H1 (cell line): ENCODE measurements around the gene SCAND1. TPM values are rescaled to one million over a fixed set of nuclear protein-coding genes. Genes with fewer than 3 reads are reported as not detected.

Experiments
- CTCF ChIA-PET: fragments of 300-600 bp; sonication (Branson Sonifier 250); formaldehyde crosslinking; loops from one replicate; lab custom pipeline; 2021; ENCODE audit not compliant: partially characterized antibody; lab: Charles Lee
- POLR2A ChIA-PET: fragments of 300-600 bp; sonication (Branson Sonifier 250); formaldehyde crosslinking; loops from one replicate; lab custom pipeline; 2021; ENCODE audit warnings: inconsistent platforms; ENCODE audit not compliant: partially characterized antibody; lab: Charles Lee
- DNase-seq, 2 experiments: peaks; one replicate each; pipeline versions ENCODE4 v3.0.0 to v3.0.0-alpha.2; 2010 to 2022; ENCODE audit warnings: low spot score in 2 of 2, low read depth in 1 of 2, mixed read lengths in 1 of 2
- FAIRE-seq: peaks from 2 replicates; lab custom pipeline; 2011; peaks lifted over from hg19 to GRCh38; lab: Jason Lieb, UNC
- H2AFZ ChIP-seq: 2 replicates; pipeline ENCODE4 v1.8.1; 2012; ENCODE audit warnings: low read length, inconsistent platforms
- H2AK5ac ChIP-seq: 2 replicates; pipeline ENCODE4 v1.6.1; 2013; ENCODE audit warnings: low read depth, low read length
- H2BK120ac ChIP-seq: replicated peaks from 2 replicates; pipeline ENCODE3; 2013; ENCODE audit warnings: low read depth, low read length, inconsistent platforms
- H2BK12ac ChIP-seq: 2 replicates; pipeline ENCODE4 v1.6.1; 2013; ENCODE audit warnings: low read depth, low read length
- H2BK15ac ChIP-seq: 2 replicates; pipeline ENCODE4 v1.6.1; 2013; ENCODE audit warnings: low read length
- H2BK20ac ChIP-seq: 2 replicates; pipeline ENCODE4 v1.6.1; 2013; ENCODE audit warnings: low read length
- H2BK5ac ChIP-seq: 2 replicates; pipeline ENCODE4 v1.6.1; 2013; ENCODE audit warnings: low read depth, low read length
- H3K14ac ChIP-seq: 2 replicates; pipeline ENCODE4 v1.6.1; 2013; ENCODE audit warnings: inconsistent platforms; ENCODE audit not compliant: insufficient read length
- H3K18ac ChIP-seq: 2 replicates; pipeline ENCODE4 v1.6.1; 2013; ENCODE audit warnings: low read length; ENCODE audit errors: extremely low read depth
- H3K23ac ChIP-seq: 2 replicates; pipeline ENCODE4 v1.6.1; 2013; ENCODE audit warnings: inconsistent platforms; ENCODE audit not compliant: insufficient read length
- H3K23me2 ChIP-seq: 2 replicates; pipeline ENCODE4 v1.6.1; 2013; ENCODE audit warnings: low read depth, low read length
- H3K27ac ChIP-seq: 2 replicates; pipeline ENCODE4 v1.6.1; 2011; ENCODE audit warnings: low read depth, low read length, inconsistent platforms
- H3K27me3 ChIP-seq, 4 experiments: replicated peaks in 1 of 4; 1 replicate in 1 of 4; 2 replicates in 3 of 4; pipeline versions ENCODE4 v1.6.1 to v1.8.1; 2011 to 2013; ENCODE audit warnings: low read length in 3 of 4, mild to moderate bottlenecking in 3 of 4, inconsistent platforms in 2 of 4, mixed read lengths in 2 of 4, moderate library complexity in 1 of 4; ENCODE audit not compliant: control insufficient read depth in 3 of 4, insufficient read depth in 3 of 4; ENCODE audit errors: extremely low read depth in 1 of 4
- H3K36me3 ChIP-seq, 4 experiments: 2 replicates each; pipeline versions ENCODE4 v1.6.1 to v1.8.1; 2011 to 2013; ENCODE audit warnings: mild to moderate bottlenecking in 4 of 4, low read length in 3 of 4, moderate library complexity in 2 of 4, control low read depth in 1 of 4, inconsistent platforms in 1 of 4; ENCODE audit not compliant: insufficient read depth in 4 of 4, control insufficient read depth in 2 of 4
- H3K4ac ChIP-seq: replicated peaks from 2 replicates; pipeline ENCODE3; 2013; ENCODE audit warnings: low read length, low read depth, mixed read lengths, inconsistent platforms; ENCODE audit not compliant: insufficient read length
- H3K4me1 ChIP-seq, 4 experiments: replicated peaks in 1 of 4; 1 replicate in 1 of 4; 2 replicates in 3 of 4; pipeline versions ENCODE4 v1.6.1 to v1.8.1; 2011 to 2013; ENCODE audit warnings: low read length in 3 of 4, inconsistent platforms in 2 of 4, mixed read lengths in 1 of 4; ENCODE audit not compliant: insufficient read depth in 4 of 4, control insufficient read depth in 3 of 4
- H3K4me2 ChIP-seq, 2 experiments: 2 replicates each; pipeline versions ENCODE4 v1.6.1 to v1.8.1; 2011 to 2013; ENCODE audit warnings: low read depth in 2 of 2, low read length in 2 of 2, control low read depth in 1 of 2, inconsistent platforms in 1 of 2, mild to moderate bottlenecking in 1 of 2; ENCODE audit not compliant: insufficient read depth in 1 of 2
- H3K4me3 ChIP-seq, 4 experiments: fragments of 200-600, 300-600 bp in 1 of 4; sonication (generic), shearing (Covaris generic), sonication (Bioruptor Twin) in 1 of 4; 2 replicates each; pipeline versions ENCODE4 v1.5.1 to v1.8.1; 2011 to 2016; ENCODE audit warnings: low read length in 4 of 4, low read depth in 3 of 4, control low read depth in 2 of 4, inconsistent platforms in 2 of 4, mild to moderate bottlenecking in 2 of 4, mixed read lengths in 1 of 4, moderate library complexity in 1 of 4; ENCODE audit not compliant: insufficient read depth in 2 of 4; ENCODE audit errors: extremely low read depth in 1 of 4
- H3K56ac ChIP-seq: replicated peaks from 2 replicates; pipeline ENCODE3; 2013; ENCODE audit warnings: low read depth, mild to moderate bottlenecking, mixed read lengths, low read length, inconsistent platforms; ENCODE audit not compliant: insufficient read length
- H3K79me1 ChIP-seq: 2 replicates; pipeline ENCODE4 v1.6.1; 2013; ENCODE audit warnings: low read depth, low read length, control low read depth
- H3K79me2 ChIP-seq, 2 experiments: 2 replicates each; pipeline versions ENCODE4 v1.6.1 to v1.8.1; 2012 to 2013; ENCODE audit warnings: low read length in 2 of 2, mild to moderate bottlenecking in 2 of 2, inconsistent platforms in 1 of 2; ENCODE audit not compliant: insufficient read depth in 2 of 2, control insufficient read depth in 1 of 2
- H3K9ac ChIP-seq, 4 experiments: replicated peaks in 1 of 4; 1 replicate in 1 of 4; 2 replicates in 3 of 4; pipeline versions ENCODE4 v1.6.1 to v1.8.1; 2011 to 2013; ENCODE audit warnings: low read depth in 3 of 4, low read length in 3 of 4, control low read depth in 2 of 4, mild to moderate bottlenecking in 2 of 4, moderate library complexity in 2 of 4, inconsistent platforms in 1 of 4; ENCODE audit errors: extremely low read depth in 1 of 4
- H3K9me3 ChIP-seq, 2 experiments: 2 replicates each; pipeline versions ENCODE4 v1.6.1 to v1.8.1; 2012 to 2013; ENCODE audit warnings: mild to moderate bottlenecking in 2 of 2, moderate library complexity in 2 of 2, control low read depth in 1 of 2, inconsistent platforms in 1 of 2, low read depth in 1 of 2, low read length in 1 of 2, mixed read lengths in 1 of 2; ENCODE audit not compliant: insufficient read depth in 2 of 2
- H4K20me1 ChIP-seq, 2 experiments: replicated peaks in 1 of 2; 2 replicates each; pipeline versions ENCODE3 to v1.8.1; 2011 to 2013; ENCODE audit warnings: inconsistent platforms in 2 of 2, low read length in 2 of 2, mild to moderate bottlenecking in 1 of 2; ENCODE audit not compliant: insufficient read depth in 2 of 2, control insufficient read depth in 1 of 2
- H4K5ac ChIP-seq: 2 replicates; pipeline ENCODE4 v1.6.1; 2013; ENCODE audit warnings: low read length, low read depth, mixed read lengths, inconsistent platforms; ENCODE audit not compliant: insufficient read length
- H4K8ac ChIP-seq: 2 replicates; pipeline ENCODE4 v1.8.0; 2013; ENCODE audit warnings: mild to moderate bottlenecking, moderate library complexity, low read length, inconsistent platforms; ENCODE audit not compliant: insufficient read depth; ENCODE audit errors: extremely low read depth
- H4K91ac ChIP-seq: replicated peaks from 2 replicates; pipeline ENCODE3; 2013; ENCODE audit warnings: low read length, mixed read lengths, inconsistent platforms; ENCODE audit not compliant: insufficient read length
- BCL11A ChIP-seq, 2 experiments: IDR thresholded peaks; one replicate each; pipeline ENCODE4 v1.6.1; 2011; ENCODE audit warnings: low read depth in 2 of 2, low read length in 2 of 2, mild to moderate bottlenecking in 2 of 2
- CBX8 ChIP-seq: fragments of 300-800, 300-1000 bp; sonication (generic); IDR thresholded peaks from 2 replicates; pipeline ENCODE4 v1.7.1; 2016; ENCODE audit warnings: low read depth, low read length, borderline replicate concordance
- CEBPB ChIP-seq: IDR thresholded peaks from 2 replicates; pipeline ENCODE4 v1.6.1; 2012; ENCODE audit warnings: low read depth, low read length
- CHD2 ChIP-seq: IDR thresholded peaks from 2 replicates; pipeline ENCODE4 v1.6.1; 2012; ENCODE audit warnings: low read length, improper control_type of control experiment
- CTBP2 ChIP-seq: IDR thresholded peaks from 2 replicates; pipeline ENCODE4 v1.7.0; 2011; ENCODE audit warnings: borderline replicate concordance, mild to moderate bottlenecking, moderate library complexity, mixed read lengths, low read length; ENCODE audit not compliant: insufficient read depth, insufficient read length
- HDAC2 ChIP-seq, 2 experiments: fragments of 300-600 bp in 1 of 2; sonication (generic) in 1 of 2; IDR thresholded peaks; 2 replicates each; pipeline ENCODE4 v1.6.1; 2011 to 2012; ENCODE audit warnings: low read depth in 2 of 2, low read length in 2 of 2, mild to moderate bottlenecking in 2 of 2, moderate library complexity in 2 of 2, borderline replicate concordance in 1 of 2, inconsistent platforms in 1 of 2
- JUND ChIP-seq: IDR thresholded peaks from 2 replicates; pipeline ENCODE4 v1.6.1; 2011; ENCODE audit warnings: mild to moderate bottlenecking, improper control_type of control experiment, low read length
- MAX ChIP-seq: IDR thresholded peaks from 2 replicates; pipeline ENCODE4 v1.6.1; 2012; ENCODE audit warnings: inconsistent platforms
- NANOG ChIP-seq: IDR thresholded peaks from 2 replicates; pipeline ENCODE4 v1.6.1; 2011; ENCODE audit warnings: low read length, low read depth, mild to moderate bottlenecking, inconsistent platforms; ENCODE audit not compliant: insufficient read depth, poor library complexity, severe bottlenecking
- RFX5 ChIP-seq: IDR thresholded peaks from 2 replicates; pipeline ENCODE4 v1.6.1; 2011; ENCODE audit warnings: low read depth, low read length, improper control_type of control experiment, borderline replicate concordance
- SP4 ChIP-seq: IDR thresholded peaks from 2 replicates; pipeline ENCODE4 v1.6.1; 2012; ENCODE audit warnings: low read length, inconsistent platforms
- WGBS, 2 experiments: shearing (Covaris generic) in 1 of 2; methylation state at CpG; one replicate each; pipeline versions ENCODE4 v1.1.6 to v1.1.7; 2013 to 2015; ENCODE audit warnings: low lambda C conversion rate in 2 of 2, mixed read lengths in 2 of 2, inconsistent platforms in 1 of 2, low coverage in 1 of 2, missing lambda C conversion rate in 1 of 2; ENCODE audit not compliant: insufficient replicate concordance in 2 of 2, insufficient coverage in 1 of 2, insufficient read length in 1 of 2; ENCODE audit errors: extremely low coverage in 1 of 2, missing lambda C conversion rate in 1 of 2; 5-methylcytosine and 5-hydroxymethylcytosine counted together
- polyA plus RNA-seq, 7 experiments: library from polyadenylated mRNA; depleted of rRNA in 3 of 7; stranded (reverse) in 5 of 7; unstranded in 2 of 7; fragments of >200 nt in 5 of 7; fragments of 200-250 nt in 2 of 7; gene quantifications; 1 replicate in 5 of 7; 2 replicates in 1 of 7; 4 replicates in 1 of 7; pipeline versions ENCODE4 v1.2.1 to v1.2.3, GENCODE V29; 2011 to 2013; ENCODE audit warnings: missing spikeins in 2 of 7, mixed read lengths in 2 of 7
- total RNA-seq: library from RNA; stranded (reverse); fragmentation: NEBNext Ultra II Directional; extraction: Animal tissue kit (Norgen Biotek cat#: 25700); gene quantifications from 2 replicates; pipeline ENCODE4 v1.2.1, GENCODE V29; 2021

SCAND1 gene
- total and polyA plus RNA-seq, 2 of the 8 experiments (the other 6 are each of a cell fraction or from before 2014, with no cell fraction given) = 73.1 to 83.7 TPM

- H2BK20ac ChIP-seq = no peak overlapping the region
- H2AFZ ChIP-seq = no peak overlapping the region
- no peak for FAIRE-seq
- DNase-seq = no peak
- no peak overlapping the region for H4K91ac ChIP-seq
- no peak overlapping the region for H2BK15ac ChIP-seq
- H3K4ac ChIP-seq = no peak overlapping the region
- POLR2A ChIA-PET = interaction anchor here (1.0 to 2.4 kb wide), 3 partner anchors 14 to 197 kb away, joined by 3 to 12 read pairs (median 4); partner anchors contain the start of genes RBM39 and SCAND1
- no peak overlapping the region for H3K23ac ChIP-seq
- H4K8ac ChIP-seq = no peak overlapping the region
- 85% methylated on average over 3 of the region's 3 CpGs; no CpG with 5 or more reads in 1 of the 2 experiments for WGBS, 2 experiments
- no peak overlapping the region for H2BK12ac ChIP-seq
- CTCF ChIA-PET = no interaction called here
- peaks cover 13 to 43% (median 14%) of the 10 kb centered on the region in 4 experiments for H3K36me3 ChIP-seq
- H3K9me3 ChIP-seq = no peaks in the 10 kb centered on the region
- peaks cover 2 to 9% (median 7%) of the 10 kb centered on the region in 4 experiments; a peak in 3 of 7 replicates for H3K4me1 ChIP-seq
- H3K27me3 ChIP-seq = no peaks in the 10 kb centered on the region; a peak in 1 of 7 replicates
- H3K14ac ChIP-seq = no peak overlapping the region
- H3K79me1 ChIP-seq = peaks cover 2% of the 10 kb centered on the region; the same call in 1 of the 2 replicates
- no peak overlapping the region for H3K4me3 ChIP-seq
- H4K5ac ChIP-seq = no peak overlapping the region
- no peak overlapping the region for H3K56ac ChIP-seq
- no peak overlapping the region for H2AK5ac ChIP-seq
- H2BK5ac ChIP-seq = no peak overlapping the region
- H3K23me2 ChIP-seq = no peaks in the 10 kb centered on the region
- H3K4me2 ChIP-seq = no peak overlapping the region
- no peaks in the 10 kb centered on the region for H3K79me2 ChIP-seq
- H3K27ac ChIP-seq = no peak overlapping the region
- no peak overlapping the region for H3K9ac ChIP-seq
- no peak overlapping the region for H2BK120ac ChIP-seq
- H3K18ac ChIP-seq = no peak overlapping the region
- no peaks in the 10 kb centered on the region for H4K20me1 ChIP-seq
- TF ChIP-seq CTBP2 (no peak), CBX8 (no peak), JUND (no peak), CEBPB (no peak), CHD2 (no peak), NANOG (no peak), RFX5 (no peak), HDAC2 (IDR thresholded peaks at IDR 0.05; ENCODE audit: borderline replicate concordance in 1 of 2, low read depth in 2 of 2, low read length in 2 of 2) (no peak), MAX (no peak), SP4 (no peak), BCL11A (IDR thresholded peaks at IDR 0.05; ENCODE audit: low read depth in 2 of 2, low read length in 2 of 2) (no peak)
These were observed 15.0 kb downstream of the SCAND1 start for GRCh38 chr20:35939264-35939663.
